ENCODE data around the gene EFCAB8.
"Not testable (repeated sequence)": the region's sequence is repeated elsewhere in the genome, so short reads cannot be mapped to it uniquely, and the experiment has no call there.

The EFCAB8 gene

GRCh38 chr20:32909896-32910571 lies 51.3 kb downstream of the EFCAB8 start:
- DNase-seq (ENCODE audit: low spot score) = no peak

- DNase-seq (ENCODE audit: low spot score) = no peak
Measured at GRCh38 chr20:32911355-32911754, 52.6 kb downstream of the EFCAB8 start.

- no peak for DNase-seq (ENCODE audit: low spot score)
Measured at GRCh38 chr20:32912688-32913087, 54.0 kb downstream of the EFCAB8 start.

- DNase-seq (ENCODE audit: low spot score) = no peak
Measured at GRCh38 chr20:32914031-32914430, 55.3 kb downstream of the EFCAB8 start.

- no peak for DNase-seq (ENCODE audit: low spot score)
Measured at GRCh38 chr20:32917191-32917950, 58.6 kb downstream of the EFCAB8 start.

- DNase-seq (ENCODE audit: low spot score) = no peak
Measured at GRCh38 chr20:32918296-32918695, 59.6 kb downstream of the EFCAB8 start.

GRCh38 chr20:32918751-32919150 lies 60.0 kb downstream of the EFCAB8 start:
- no peak for DNase-seq (ENCODE audit: low spot score)

GRCh38 chr20:32920066-32920465 lies 61.3 kb downstream of the EFCAB8 start:
- DNase-seq (ENCODE audit: low spot score) = no peak

GRCh38 chr20:32920530-32921298 lies 62.0 kb downstream of the EFCAB8 start:
- no peak for DNase-seq (ENCODE audit: low spot score)

- DNase-seq (ENCODE audit: low spot score) = no peak
Measured at GRCh38 chr20:32922466-32922865, 63.7 kb downstream of the EFCAB8 start.

GRCh38 chr20:32924781-32925180 lies 66.1 kb downstream of the EFCAB8 start:
- no peak for DNase-seq (ENCODE audit: low spot score)

GRCh38 chr20:32925481-32926196 lies 66.9 kb downstream of the EFCAB8 start:
- DNase-seq (ENCODE audit: low spot score) = no peak

GRCh38 chr20:32929162-32929561 lies 70.4 kb downstream of the EFCAB8 start:
- DNase-seq (ENCODE audit: low spot score) = no peak

- DNase-seq (ENCODE audit: low spot score) = no peak
Measured at GRCh38 chr20:32930181-32930580, 71.5 kb downstream of the EFCAB8 start.

- no peak for DNase-seq (ENCODE audit: low spot score)
Measured at GRCh38 chr20:32930701-32931100, 72.0 kb downstream of the EFCAB8 start.

GRCh38 chr20:32934580-32934979 lies 75.9 kb downstream of the EFCAB8 start:
- DNase-seq (ENCODE audit: low spot score) = no peak

GRCh38 chr20:32941155-32941885 lies 82.6 kb downstream of the EFCAB8 start:
- no peak for DNase-seq (ENCODE audit: low spot score)

- no peak for DNase-seq (ENCODE audit: low spot score)
Measured at GRCh38 chr20:32943490-32944052, 84.8 kb downstream of the EFCAB8 start.

- DNase-seq (ENCODE audit: low spot score) = peak; percentile 70
Measured at GRCh38 chr20:32945710-32946221, 87.0 kb downstream of the EFCAB8 start.

- no peak for DNase-seq (ENCODE audit: low spot score)
Measured at GRCh38 chr20:32946629-32947028, 87.9 kb downstream of the EFCAB8 start.

- not testable (repeated sequence) for DNase-seq (ENCODE audit: low spot score)
Measured at GRCh38 chr20:32950539-32950938, 91.8 kb downstream of the EFCAB8 start.
